GM21619 (cell line): Measurements from ENCODE around the gene XRCC1.
A peak's percentile ranks its signal among the peaks of the same experiment; 100 is the strongest.

Experiments
- ATAC-seq: cut with Tn5 transposase; IDR thresholded peaks from one replicate; pipeline ENCODE4 v1.9.1; 2021; ENCODE audit not compliant: unreplicated experiment

Gene XRCC1, protein sequence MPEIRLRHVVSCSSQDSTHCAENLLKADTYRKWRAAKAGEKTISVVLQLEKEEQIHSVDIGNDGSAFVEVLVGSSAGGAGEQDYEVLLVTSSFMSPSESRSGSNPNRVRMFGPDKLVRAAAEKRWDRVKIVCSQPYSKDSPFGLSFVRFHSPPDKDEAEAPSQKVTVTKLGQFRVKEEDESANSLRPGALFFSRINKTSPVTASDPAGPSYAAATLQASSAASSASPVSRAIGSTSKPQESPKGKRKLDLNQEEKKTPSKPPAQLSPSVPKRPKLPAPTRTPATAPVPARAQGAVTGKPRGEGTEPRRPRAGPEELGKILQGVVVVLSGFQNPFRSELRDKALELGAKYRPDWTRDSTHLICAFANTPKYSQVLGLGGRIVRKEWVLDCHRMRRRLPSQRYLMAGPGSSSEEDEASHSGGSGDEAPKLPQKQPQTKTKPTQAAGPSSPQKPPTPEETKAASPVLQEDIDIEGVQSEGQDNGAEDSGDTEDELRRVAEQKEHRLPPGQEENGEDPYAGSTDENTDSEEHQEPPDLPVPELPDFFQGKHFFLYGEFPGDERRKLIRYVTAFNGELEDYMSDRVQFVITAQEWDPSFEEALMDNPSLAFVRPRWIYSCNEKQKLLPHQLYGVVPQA

DNA sequence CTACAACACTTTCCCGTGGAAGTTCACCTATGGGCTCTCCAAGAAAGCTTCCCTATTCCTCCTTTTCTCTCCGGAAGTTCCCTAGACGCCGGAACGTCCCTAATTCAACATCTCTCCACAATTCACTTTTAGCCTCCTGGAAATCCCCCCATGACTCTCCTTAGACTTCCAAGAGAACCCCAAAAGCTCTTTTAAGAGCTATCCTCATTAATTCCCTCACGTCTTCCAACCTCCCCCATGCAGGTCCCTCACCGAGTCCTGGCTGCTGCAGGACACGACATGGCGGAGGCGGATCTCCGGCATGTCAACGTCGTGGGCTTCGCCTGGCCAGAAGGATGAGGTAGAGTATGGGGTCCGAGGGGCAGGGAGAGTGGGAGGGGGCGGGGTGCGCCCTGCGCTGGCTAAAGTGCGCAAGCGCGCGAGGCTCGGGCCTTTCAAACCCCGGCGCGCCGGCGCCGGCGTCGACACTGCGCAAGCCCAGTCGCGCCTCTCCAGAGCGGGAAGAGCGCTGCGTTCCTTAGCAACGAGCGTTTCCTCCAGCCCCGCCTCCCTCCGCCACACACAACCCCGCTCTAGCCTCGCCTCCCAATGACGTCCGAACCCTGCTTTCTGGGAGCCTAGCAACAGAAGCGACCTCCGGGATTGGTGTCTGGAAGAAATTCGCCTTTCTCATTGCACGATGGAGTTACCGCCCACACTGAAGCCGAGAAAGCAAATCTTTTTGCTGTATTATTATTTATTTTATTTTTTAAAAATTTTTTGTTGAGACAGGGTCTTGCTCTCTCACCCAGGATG lies at the start of gene XRCC1, which contains the start of gene PINLYP:
Gene XRCC1 (minus strand): TSS at position 372 of the 795 bp plus-strand sequence. CDS start 69 bp downstream, at position 303.
Gene PINLYP (plus strand): TSS at position 646 of the 795 bp plus-strand sequence. CDS start 1,391 bp downstream, outside the sequence.
- peak; percentile 95 for ATAC-seq

GRCh38 chr19:43624933-43625332 lies 49.6 kb upstream of the XRCC1 start:
- ATAC-seq = no peak

GRCh38 chr19:43623889-43624670 lies 48.8 kb upstream of the XRCC1 start:
- no peak for ATAC-seq

GRCh38 chr19:43622956-43623355 lies 47.6 kb upstream of the XRCC1 start:
- no peak for ATAC-seq

DNA sequence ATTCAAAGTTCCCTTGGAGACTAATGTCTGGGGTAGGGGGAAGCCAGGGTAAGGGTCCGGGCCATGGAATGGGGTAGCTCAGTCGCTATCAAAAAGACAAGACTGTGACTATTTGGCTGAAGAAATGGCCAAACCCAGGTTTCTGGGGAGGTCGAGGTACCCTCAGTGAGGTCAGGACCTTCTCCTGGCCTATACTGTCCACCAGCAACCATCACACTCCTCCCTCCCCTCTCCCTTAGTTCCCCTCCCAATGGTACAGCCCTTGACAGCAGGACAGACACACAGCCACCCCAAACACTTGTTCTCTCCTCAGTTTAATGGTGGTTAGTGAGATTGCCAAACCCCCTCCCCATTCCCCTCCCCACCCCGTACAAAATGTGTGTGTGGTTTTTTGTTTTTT lies 46.7 kb upstream of the XRCC1 start:
- ATAC-seq = no peak

GRCh38 chr19:43620061-43621001 lies 45.0 kb upstream of the XRCC1 start:
- ATAC-seq = peak; percentile 4

DNA sequence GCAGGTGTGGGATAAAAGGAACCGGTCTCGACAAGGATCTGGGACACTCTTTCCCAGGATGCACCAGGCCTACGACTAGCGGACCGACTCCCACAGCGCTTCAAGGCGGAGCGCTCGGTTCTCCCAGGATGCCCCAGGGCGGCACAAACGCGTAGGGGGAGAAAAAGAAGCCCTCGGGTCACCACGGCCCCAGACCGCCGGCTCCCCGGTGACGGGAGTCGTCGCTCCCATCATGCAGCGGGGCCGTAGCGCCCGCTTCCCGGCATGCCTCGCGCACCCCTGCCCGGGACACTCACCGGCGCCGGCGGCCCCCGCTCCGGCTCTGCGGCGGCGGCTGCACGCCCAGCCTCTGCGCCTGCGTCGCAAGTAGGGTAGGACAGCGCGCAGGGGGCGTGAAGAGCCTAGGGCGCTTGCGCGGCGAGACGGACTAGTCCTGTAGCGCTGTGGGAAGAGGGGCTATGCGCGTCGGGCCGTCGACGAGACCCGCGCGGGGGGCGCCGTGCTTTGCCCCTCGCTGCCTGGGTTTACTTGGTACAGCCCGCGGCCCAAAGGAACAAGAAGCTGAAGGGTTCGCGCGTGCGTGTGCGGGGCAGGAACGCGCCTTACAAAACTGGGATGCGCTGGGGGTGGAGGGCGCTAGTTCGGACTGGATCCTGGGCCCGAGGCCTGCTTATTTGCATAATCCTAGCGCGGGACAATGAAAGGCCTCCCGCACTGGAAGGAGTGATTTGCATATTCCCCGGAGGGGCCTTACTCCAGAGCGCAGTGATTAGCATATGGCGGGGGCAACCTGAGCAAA lies 44.1 kb upstream of the XRCC1 start, which contains the start of gene ZNF428:
Gene ZNF428 (minus strand): TSS at position 368 of the 799 bp plus-strand sequence. CDS start 5,325 bp downstream, outside the sequence.
- ATAC-seq = peak; percentile 69

DNA sequence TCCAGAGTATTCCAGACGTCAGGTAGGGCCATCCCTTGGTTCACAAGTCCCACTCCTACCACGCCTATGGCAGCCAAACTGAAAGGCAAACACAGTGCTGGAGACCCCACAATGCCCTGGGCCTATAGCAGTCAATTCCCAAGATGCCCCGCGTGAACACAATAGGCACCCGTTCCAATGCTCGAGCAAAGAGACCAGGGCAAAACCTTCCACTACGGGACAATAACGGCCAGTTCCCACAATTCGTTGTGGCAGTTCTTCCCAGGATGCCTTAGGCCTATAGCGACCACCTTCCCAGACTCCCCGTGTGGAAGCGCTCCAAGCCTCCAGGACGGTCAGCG lies 43.6 kb upstream of the XRCC1 start:
- ATAC-seq = peak; percentile 35

GRCh38 chr19:43616954-43617353 lies 41.6 kb upstream of the XRCC1 start:
- ATAC-seq = no peak

- ATAC-seq = no peak
Observed at GRCh38 chr19:43616306-43616705, 41.0 kb upstream of the XRCC1 start.

GRCh38 chr19:43612374-43612773 lies 37.0 kb upstream of the XRCC1 start:
- ATAC-seq = no peak

DNA sequence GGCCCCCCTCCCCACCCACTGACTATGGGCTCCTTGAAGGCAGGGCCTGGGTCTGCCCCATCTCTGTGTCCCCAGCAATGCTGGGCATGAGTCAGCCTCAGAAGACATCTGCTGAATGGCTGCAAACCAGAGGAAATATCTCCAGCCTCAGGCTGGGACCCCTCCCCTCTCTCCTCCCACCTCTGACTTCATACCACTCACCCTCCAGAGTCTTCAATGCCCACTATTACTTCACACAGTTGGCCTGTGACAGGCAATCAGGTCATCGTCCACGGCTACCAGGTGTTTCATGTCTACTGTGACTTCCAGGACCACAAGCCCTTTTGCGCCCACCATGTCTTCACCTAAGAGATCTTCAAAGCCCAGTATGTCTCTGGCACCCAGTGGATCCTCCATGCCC lies 36.5 kb upstream of the XRCC1 start, which contains the start of gene SRRM5:
Gene SRRM5 (plus strand): TSS at position 301 of the 400 bp plus-strand sequence. CDS start 34 bp downstream, at position 335.
- ATAC-seq = no peak

GRCh38 chr19:43610493-43610892 lies 35.2 kb upstream of the XRCC1 start:
- ATAC-seq = no peak

DNA sequence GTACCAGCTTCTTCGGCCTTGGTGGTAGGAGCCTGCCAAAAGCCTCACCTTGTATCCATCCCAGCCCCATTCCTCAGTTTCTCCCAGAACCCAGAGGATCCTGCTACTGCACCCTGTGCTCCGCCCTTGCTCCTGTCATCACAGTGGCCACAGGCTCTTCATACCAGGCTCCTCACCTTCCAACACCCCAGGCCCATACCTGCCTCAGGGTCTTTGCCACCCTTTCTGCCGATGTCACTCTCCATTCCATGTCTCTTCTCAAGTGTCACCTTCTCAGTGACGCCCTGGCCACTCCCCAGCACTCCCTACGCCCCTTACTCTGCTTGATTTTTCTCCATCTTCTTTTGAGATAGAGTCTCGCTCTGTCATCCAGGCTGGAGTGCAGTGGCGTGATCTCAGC lies 34.5 kb upstream of the XRCC1 start:
- no peak for ATAC-seq

GRCh38 chr19:43607238-43608205 lies 32.2 kb upstream of the XRCC1 start:
- no peak for ATAC-seq

DNA sequence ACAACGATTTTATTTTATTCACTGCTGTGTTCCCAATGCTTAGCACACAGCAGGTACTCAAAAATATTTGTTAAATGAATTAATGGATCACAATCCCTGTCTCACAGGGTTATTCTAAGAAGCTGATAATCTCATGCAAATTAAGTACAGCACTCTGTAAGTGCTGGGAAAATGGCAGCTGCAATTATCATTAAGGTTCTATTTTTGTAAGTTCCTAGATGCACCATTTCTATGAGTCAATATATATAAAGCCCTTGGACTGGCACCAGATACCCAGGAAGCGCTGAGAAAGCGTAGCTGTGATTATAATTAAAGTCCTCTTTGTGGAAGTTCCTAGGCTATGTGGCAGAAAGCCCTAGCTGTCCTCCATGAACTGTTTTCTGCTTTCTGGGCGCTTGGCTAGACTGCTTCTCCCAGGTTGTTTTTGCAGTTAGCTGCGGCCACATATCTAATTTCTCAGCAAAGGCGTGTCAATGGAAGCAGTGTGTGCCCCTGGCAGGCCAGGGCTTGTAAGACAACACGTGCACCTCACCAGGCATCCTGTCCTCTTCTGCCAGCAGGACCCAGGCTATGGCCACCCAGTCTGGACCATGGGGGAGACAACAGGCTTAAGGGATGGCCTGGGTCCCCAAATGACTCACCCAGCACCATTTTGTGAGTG lies 31.4 kb upstream of the XRCC1 start:
- no peak for ATAC-seq
